HUES48 (cell line): ENCODE data around the gene FIS1.

Experiments used
- H3K27ac ChIP-seq: one replicate; pipeline ENCODE4 v1.7.0; 2013; ENCODE audit warnings: low read depth, low read length, inconsistent platforms
- H3K27me3 ChIP-seq: 2 replicates; pipeline ENCODE4 v1.6.1; 2013; ENCODE audit warnings: mild to moderate bottlenecking, low read length; ENCODE audit not compliant: control insufficient read depth, insufficient read depth
- H3K36me3 ChIP-seq: 2 replicates; pipeline ENCODE4 v1.6.1; 2013; ENCODE audit warnings: low read length; ENCODE audit not compliant: control insufficient read depth, insufficient read depth
- H3K4me1 ChIP-seq: 2 replicates; pipeline ENCODE4 v1.6.1; 2013; ENCODE audit warnings: mild to moderate bottlenecking, low read length; ENCODE audit not compliant: control insufficient read depth, insufficient read depth
- H3K4me3 ChIP-seq: 2 replicates; pipeline ENCODE4 v1.5.1; 2013; ENCODE audit warnings: mild to moderate bottlenecking, low read depth, low read length
- H3K9ac ChIP-seq: 2 replicates; pipeline ENCODE4 v1.6.1; 2013; ENCODE audit warnings: mild to moderate bottlenecking, low read depth, low read length, moderate library complexity
- H3K9me3 ChIP-seq: 2 replicates; pipeline ENCODE4 v1.6.1; 2013; ENCODE audit warnings: low read length; ENCODE audit not compliant: control insufficient read depth, insufficient read depth

Gene FIS1

GRCh38 chr7:101251871-101252659, 7.2 kb upstream of the FIS1 start:
- peak overlapping the region; percentile 62 for H3K9ac ChIP-seq
- H3K36me3 ChIP-seq = 0 out of 2 replicates have a peak, but pooled peaks cover 4% of the 10 kb centered on the region
- H3K9me3 ChIP-seq = no peaks in the 10 kb centered on the region
- H3K4me3 ChIP-seq = peak overlapping the region; percentile 99
- H3K4me1 ChIP-seq = no peaks in the 10 kb centered on the region
- peak overlapping the region; percentile 82 for H3K27ac ChIP-seq
- H3K27me3 ChIP-seq = no peaks in the 10 kb centered on the region

GRCh38 chr7:101250324-101250723, 5.4 kb upstream of the FIS1 start:
- Histone ChIP-seq H3K4me1 (no peaks in the 10 kb centered on the region), H3K9ac (no peak overlapping the region), H3K4me3 (no peak overlapping the region), H3K36me3 (0 out of 2 replicates have a peak, but pooled peaks cover 4% of the 10 kb centered on the region), H3K9me3 (no peaks in the 10 kb centered on the region), H3K27me3 (no peaks in the 10 kb centered on the region), H3K27ac (no peak overlapping the region)

DNA sequence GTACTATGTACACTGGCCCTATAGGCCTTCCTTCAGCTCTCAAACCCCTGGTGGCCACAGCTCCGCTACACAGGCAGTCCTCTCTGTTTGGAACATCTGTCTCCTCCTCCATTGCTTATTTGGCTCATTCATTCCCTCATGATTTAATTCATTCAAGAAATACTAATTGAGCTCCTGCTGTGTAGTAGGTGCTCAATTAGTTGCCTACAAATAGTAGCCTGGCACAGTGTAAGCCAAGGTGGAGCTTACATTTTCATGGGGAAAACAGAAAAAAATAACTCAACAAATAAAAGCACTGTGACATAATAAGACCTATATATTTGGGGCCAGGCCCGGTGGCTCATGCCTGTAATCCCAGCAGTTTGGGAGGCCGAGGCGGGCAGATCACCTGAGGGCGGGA, 3.4 kb upstream of the FIS1 start:
- 0 out of 2 replicates have a peak, but pooled peaks cover 4% of the 10 kb centered on the region for H3K36me3 ChIP-seq

DNA sequence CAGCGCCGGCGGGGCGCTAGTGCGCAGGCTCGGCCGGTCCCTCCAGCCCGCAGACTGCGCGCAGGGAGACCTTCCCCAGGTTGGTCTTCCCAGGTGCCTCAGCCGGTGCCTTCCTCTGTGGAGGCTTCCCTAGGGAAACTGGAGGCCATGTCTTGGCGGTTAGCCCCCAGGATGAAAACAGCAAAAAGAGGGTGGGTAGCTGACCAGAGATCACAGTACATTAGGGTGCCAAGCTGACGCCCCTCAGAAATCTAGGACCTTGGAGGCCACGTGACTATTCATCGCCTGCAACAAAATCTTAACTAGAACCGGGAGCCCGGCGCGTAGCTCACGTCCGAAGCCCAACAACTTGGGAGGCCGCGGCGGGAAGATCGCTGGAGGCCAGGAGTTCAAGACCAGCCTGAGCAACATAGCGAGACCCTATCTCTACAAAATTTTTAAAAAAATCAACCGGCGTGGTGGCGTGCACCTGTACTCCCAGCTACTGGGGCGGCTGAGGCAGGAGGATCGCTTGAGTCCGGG, 327 bp upstream of the FIS1 start:
- Histone ChIP-seq H3K9me3 (no peaks in the 10 kb centered on the region), H3K4me1 (0 out of 2 replicates have a peak, but pooled peaks cover 4% of the 10 kb centered on the region), H3K4me3 (peak overlapping the region; percentile 87), H3K9ac (no peak overlapping the region), H3K27me3 (no peaks in the 10 kb centered on the region), H3K36me3 (peaks cover 9% of the 10 kb centered on the region; the same call in 1 of the 2 replicates), H3K27ac (peak overlapping the region; percentile 89)

More for the DNA sequence above, 3.4 kb upstream of the FIS1 start:
- H3K9ac ChIP-seq = no peak overlapping the region
- H3K4me3 ChIP-seq = no peak overlapping the region
- 0 out of 2 replicates have a peak, but pooled peaks cover 4% of the 10 kb centered on the region for H3K4me1 ChIP-seq
- H3K27ac ChIP-seq = no peak overlapping the region
- no peaks in the 10 kb centered on the region for H3K9me3 ChIP-seq
- no peaks in the 10 kb centered on the region for H3K27me3 ChIP-seq

GRCh38 chr7:101243646-101244374, 1.1 kb downstream of the FIS1 start:
- H3K4me1 ChIP-seq = peaks cover 5% of the 10 kb centered on the region; the same call in 1 of the 2 replicates
- H3K4me3 ChIP-seq = peak overlapping the region; percentile 87
- H3K9me3 ChIP-seq = no peaks in the 10 kb centered on the region
- H3K27me3 ChIP-seq = no peaks in the 10 kb centered on the region
- H3K9ac ChIP-seq = no peak overlapping the region
- H3K27ac ChIP-seq = peak overlapping the region; percentile 89
- peaks cover 16% of the 10 kb centered on the region for H3K36me3 ChIP-seq

- Histone ChIP-seq H3K4me3 (no peak overlapping the region), H3K9ac (no peak overlapping the region), H3K4me1 (peaks cover 18% of the 10 kb centered on the region), H3K36me3 (peaks cover 22% of the 10 kb centered on the region), H3K27ac (no peak overlapping the region), H3K9me3 (no peaks in the 10 kb centered on the region), H3K27me3 (no peaks in the 10 kb centered on the region)
Observed at GRCh38 chr7:101241443-101242349, 3.2 kb downstream of the FIS1 start.

DNA sequence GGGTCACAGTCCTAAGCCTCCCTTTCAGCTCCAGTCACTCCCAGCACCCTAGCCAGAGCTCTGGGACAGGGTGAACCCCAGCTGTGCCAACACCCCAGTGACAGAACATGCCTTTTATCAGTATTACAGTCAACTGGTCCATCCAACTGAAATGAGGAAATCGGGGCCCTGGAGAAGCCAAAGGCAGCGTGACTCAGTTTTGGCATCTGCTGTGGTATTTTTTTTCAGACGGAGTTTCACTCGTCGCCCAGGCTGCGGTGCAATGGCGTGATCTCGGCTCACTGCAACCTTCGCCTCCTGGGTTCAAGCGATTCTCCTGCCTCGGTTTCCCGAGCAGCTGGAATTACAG, 3.9 kb downstream of the FIS1 start:
- Histone ChIP-seq H3K27me3 (no peaks in the 10 kb centered on the region), H3K4me1 (peaks cover 18% of the 10 kb centered on the region), H3K27ac (no peak overlapping the region), H3K9ac (no peak overlapping the region), H3K9me3 (no peaks in the 10 kb centered on the region), H3K4me3 (no peak overlapping the region), H3K36me3 (peaks cover 22% of the 10 kb centered on the region)

- Histone ChIP-seq H3K4me1 (peaks cover 18% of the 10 kb centered on the region), H3K9me3 (no peaks in the 10 kb centered on the region), H3K36me3 (peaks cover 22% of the 10 kb centered on the region), H3K4me3 (no peak overlapping the region), H3K27ac (no peak overlapping the region), H3K9ac (no peak overlapping the region), H3K27me3 (no peaks in the 10 kb centered on the region)
Observed at GRCh38 chr7:101240226-101241014, 4.5 kb downstream of the FIS1 start.

DNA sequence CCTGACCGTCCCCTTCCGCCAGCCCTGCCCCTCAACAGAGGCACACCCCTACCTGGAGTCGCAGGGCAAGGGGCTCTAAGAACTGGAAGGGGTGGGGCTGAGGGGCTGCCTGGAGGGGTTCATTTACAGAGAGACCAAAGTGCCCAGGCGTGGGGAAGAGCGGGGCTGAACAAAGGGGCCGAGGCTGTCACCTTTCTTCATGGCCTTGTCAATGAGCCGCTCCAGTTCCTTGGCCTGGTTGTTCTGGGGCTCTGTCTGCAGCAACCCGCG, 5.0 kb downstream of the FIS1 start:
- Histone ChIP-seq H3K4me1 (peaks cover 18% of the 10 kb centered on the region), H3K4me3 (no peak overlapping the region), H3K9ac (no peak overlapping the region), H3K9me3 (no peaks in the 10 kb centered on the region), H3K36me3 (peaks cover 22% of the 10 kb centered on the region), H3K27ac (no peak overlapping the region), H3K27me3 (no peaks in the 10 kb centered on the region)
